Fibroblast of peridontal ligament (primary cell): ENCODE results near the gene TAF11L11.
"Not testable (repeated sequence)": the region's sequence is repeated elsewhere in the genome, so short reads cannot be mapped to it uniquely, and the experiment has no call there.

ENCODE experiments used
- DNase-seq: peaks from one replicate; pipeline ENCODE4 v3.0.0-alpha.2; 2010; ENCODE audit errors: extremely low read depth

Gene TAF11L11

GRCh38 chr5:17603880-17604279, at the start of gene TAF11L11:
TAF11L11 (plus strand) TSS chr5:17604183.
- not testable (repeated sequence) for DNase-seq

GRCh38 chr5:17585658-17586057, 18.3 kb upstream of the TAF11L11 start, which contains the start of gene TAF11L7:
TAF11L7 (minus strand) TSS chr5:17585758.
- not testable (repeated sequence) for DNase-seq

- not testable (repeated sequence) for DNase-seq
Observed at GRCh38 chr5:17590860-17591259, 13.1 kb upstream of the TAF11L11 start, which contains the start of gene TAF11L8. TAF11L8 (minus strand) TSS chr5:17590960.

- DNase-seq, result not testable (repeated sequence)
Observed at GRCh38 chr5:17594255-17594654, 9.7 kb upstream of the TAF11L11 start, which contains the start of gene TAF11L9. TAF11L9 (minus strand) TSS chr5:17594394.

GRCh38 chr5:17597728-17598127, 6.3 kb upstream of the TAF11L11 start, which contains the start of gene TAF11L10:
TAF11L10 (minus strand) TSS chr5:17597828.
- not testable (repeated sequence) for DNase-seq

GRCh38 chr5:17604951-17605350, 968 bp downstream of the TAF11L11 start:
- DNase-seq, result no peak

- DNase-seq, result not testable (repeated sequence)
Observed at GRCh38 chr5:17607461-17607860, 3.5 kb downstream of the TAF11L11 start.

GRCh38 chr5:17610092-17610491, 6.1 kb downstream of the TAF11L11 start, which contains the start of gene TAF11L12:
TAF11L12 (plus strand) TSS chr5:17610392.
- not testable (repeated sequence) for DNase-seq

- DNase-seq, result no peak
Observed at GRCh38 chr5:17614872-17615605, 11.1 kb downstream of the TAF11L11 start.

- DNase-seq, result no peak
Observed at GRCh38 chr5:17619354-17619753, 15.4 kb downstream of the TAF11L11 start.

GRCh38 chr5:17620627-17621026, 16.6 kb downstream of the TAF11L11 start:
- DNase-seq, result no peak

GRCh38 chr5:17625686-17626085, 21.7 kb downstream of the TAF11L11 start:
- DNase-seq, result no peak

- DNase-seq, result not testable (repeated sequence)
Observed at GRCh38 chr5:17631788-17632187, 27.8 kb downstream of the TAF11L11 start, which contains the start of gene TAF11L13. TAF11L13 (plus strand) TSS chr5:17632088.

GRCh38 chr5:17634160-17634559, 30.2 kb downstream of the TAF11L11 start, which contains the start of gene TAF11L14:
TAF11L14 (plus strand) TSS chr5:17634460.
- no peak for DNase-seq

- DNase-seq, result not testable (repeated sequence)
Observed at GRCh38 chr5:17649232-17649631, 45.2 kb downstream of the TAF11L11 start.

GRCh38 chr5:17655201-17655759, 51.3 kb downstream of the TAF11L11 start:
- DNase-seq, result not testable (repeated sequence)
